ENCODE measurements around the gene COASY.
"Not testable (repeated sequence)": the region's sequence is repeated elsewhere in the genome, so short reads cannot be mapped to it uniquely, and the experiment has no call there.

The COASY gene

GRCh38 chr17:42554250-42555121 is 7.5 kb upstream of the COASY start:
- peak; percentile 48 for DNase-seq

DNA sequence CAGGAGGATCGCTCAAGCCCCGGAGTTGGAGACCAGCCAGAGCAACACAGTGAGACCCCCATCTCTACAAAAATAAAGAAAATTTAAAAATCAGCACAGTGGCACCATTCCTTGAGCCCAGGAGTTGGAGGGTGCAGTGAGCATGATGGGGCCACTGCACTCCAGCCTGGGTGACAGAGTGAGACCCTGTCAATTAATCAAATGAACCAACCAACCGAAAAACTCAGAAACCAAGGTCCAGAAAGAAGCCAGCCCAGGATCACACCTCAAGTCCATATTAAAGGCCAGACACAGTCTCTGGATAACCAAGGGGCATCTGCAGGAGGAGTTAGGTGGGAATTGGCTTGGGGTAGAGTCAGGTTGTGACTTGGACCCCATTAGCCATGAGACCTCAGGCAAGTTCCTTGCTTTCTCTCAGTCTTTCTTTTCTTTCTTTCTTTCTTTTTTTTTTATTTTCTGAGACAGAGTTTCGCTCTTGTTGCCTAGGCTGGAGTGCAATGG is 6.8 kb upstream of the COASY start:
- no peak for DNase-seq

GRCh38 chr17:42555961-42556617 is 5.9 kb upstream of the COASY start:
- not testable (repeated sequence) for DNase-seq

- no peak for DNase-seq
Observed at GRCh38 chr17:42559075-42559474, 2.9 kb upstream of the COASY start.

DNA sequence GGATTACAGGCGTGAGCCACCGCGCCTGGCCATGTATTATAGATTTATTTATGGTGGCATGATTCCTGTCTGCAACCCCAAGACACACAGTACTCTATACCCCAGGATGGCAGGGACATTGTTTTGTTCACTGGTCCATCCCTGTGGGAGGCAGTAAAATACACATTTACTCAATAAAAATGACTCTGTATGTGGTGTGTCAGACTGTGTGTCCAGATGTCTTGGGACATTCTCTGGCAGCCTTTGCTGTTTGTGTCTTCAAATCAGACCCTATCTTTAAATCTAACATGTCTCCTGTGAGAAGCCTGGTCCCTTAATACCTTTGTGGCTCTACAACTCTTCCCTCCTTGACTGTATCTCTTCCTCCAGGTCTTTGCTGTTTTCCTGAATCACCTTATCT is 1.7 kb upstream of the COASY start:
- no peak for DNase-seq

GRCh38 chr17:42562388-42563142 is 617 bp downstream of the COASY start:
- no peak for DNase-seq

DNA sequence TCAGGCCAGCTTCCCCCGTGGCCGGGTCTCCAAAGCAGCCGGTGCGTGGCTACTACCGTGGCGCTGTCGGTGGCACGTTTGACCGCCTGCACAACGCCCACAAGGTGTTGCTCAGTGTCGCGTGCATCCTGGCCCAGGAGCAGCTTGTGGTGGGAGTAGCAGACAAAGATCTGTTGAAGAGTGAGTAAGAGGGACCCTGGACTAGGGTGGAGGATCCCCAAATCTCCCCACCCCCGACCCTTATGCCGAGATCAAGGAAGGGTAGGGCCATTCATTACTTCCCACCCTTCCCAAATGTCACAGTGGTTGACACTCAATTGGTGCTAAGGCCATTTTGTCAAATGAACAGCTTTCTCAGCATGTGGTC is 1.2 kb downstream of the COASY start:
- DNase-seq: no peak

GRCh38 chr17:42563543-42563942 is 1.6 kb downstream of the COASY start:
- no peak for DNase-seq

GRCh38 chr17:42563950-42564349 is 2.0 kb downstream of the COASY start:
- DNase-seq: no peak

- no peak for DNase-seq
Observed at GRCh38 chr17:42564815-42565522, 3.0 kb downstream of the COASY start.

- DNase-seq: no peak
Observed at GRCh38 chr17:42565523-42566214, 3.7 kb downstream of the COASY start.

GRCh38 chr17:42566215-42566882 is 4.4 kb downstream of the COASY start:
- no peak for DNase-seq

DNA sequence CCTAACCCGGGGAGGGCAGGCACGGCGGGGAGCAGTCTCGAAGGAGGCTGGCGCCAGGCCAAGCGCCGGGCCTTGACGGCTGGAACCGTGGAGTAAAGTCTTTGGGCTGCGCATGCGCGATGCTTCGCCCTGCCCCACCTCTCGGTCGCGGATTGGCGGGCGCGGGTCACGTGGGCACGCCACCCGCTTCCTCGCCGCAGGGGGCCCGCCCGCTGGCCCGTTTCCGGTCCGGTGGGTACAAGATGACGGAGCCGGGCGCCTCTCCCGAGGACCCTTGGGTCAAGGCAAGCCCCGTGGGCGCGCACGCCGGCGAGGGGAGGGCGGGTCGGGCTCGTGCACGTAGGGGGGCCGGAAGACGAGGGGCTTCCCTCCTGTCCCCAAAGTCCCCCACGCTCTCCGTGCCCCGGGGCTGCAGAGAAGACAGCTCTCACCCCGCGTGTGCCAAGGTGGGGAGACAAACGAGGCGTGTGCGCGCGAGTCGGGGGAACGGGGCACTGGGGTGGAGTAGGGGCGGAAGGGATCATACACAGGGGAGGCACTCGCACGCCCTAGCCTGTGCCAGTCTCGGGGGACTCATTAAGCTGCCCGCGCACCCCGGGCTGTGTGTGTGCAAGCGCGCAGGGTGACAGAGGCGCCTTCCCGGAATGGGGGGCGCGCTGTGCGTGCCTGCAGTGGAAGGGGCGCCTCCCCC is 5.1 kb downstream of the COASY start, which contains the start of gene MLX:
Gene MLX, plus strand, starts transcription at position 218 of the 691 bp plus-strand sequence. Its CDS starts 25 bp downstream, at position 243.
- DNase-seq: peak; percentile 78

DNA sequence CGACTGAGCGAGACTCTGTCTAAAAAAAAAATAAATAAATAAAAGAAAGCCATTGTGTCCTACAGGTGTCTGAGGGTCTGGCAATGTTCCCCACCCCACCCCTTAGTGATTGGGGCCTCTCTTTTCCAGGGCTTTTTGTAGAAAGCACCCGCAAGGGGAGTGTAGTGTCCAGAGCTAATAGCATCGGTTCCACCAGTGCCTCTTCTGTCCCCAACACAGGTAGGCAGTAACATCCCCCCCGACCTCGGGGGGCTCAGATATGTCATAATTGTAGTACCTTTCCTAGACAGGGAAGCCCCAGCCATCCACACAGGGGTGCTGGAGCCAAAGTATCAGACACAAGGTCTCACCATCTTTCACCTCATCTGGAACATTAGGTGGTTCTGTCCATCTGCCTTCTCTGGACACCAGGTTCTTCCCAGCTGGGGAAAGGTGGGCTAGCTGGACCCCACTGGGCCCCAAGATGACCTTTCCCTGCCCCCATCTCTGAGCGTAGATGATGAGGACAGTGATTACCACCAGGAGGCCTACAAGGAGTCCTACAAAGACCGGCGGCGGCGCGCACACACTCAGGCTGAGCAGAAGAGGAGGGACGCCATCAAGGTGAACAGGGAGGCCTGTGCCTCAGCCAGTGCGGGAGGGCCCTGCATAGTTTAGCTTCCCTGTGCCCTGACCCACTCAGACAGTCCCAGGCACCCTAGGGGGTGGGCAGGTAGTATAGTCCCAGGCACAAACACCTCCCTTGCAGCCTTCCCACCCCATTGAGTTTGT is 6.6 kb downstream of the COASY start:
- DNase-seq: no peak

GRCh38 chr17:42571435-42572225 is 9.7 kb downstream of the COASY start:
- no peak for DNase-seq

GRCh38 chr17:42573095-42573494 is 11.1 kb downstream of the COASY start:
- no peak for DNase-seq

DNA sequence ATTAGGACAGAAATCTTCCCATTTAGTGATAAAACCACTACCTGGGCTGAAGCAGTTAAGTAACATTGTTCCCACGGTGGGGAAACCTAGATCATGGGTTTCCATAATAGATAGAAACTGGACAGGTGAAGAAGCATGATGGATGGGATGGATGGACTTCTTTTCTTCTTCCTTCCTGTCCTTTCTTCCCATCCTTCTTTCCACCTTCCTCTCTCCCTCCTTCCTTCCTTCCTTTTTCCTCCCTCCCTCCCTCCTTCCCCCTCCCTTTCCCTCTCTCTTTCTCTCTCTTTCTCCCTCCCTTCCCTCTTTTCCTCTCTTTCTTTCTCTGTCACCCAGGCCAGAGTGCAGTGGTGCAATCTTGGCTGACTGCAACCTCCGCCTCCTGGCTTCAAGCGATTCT is 12.5 kb downstream of the COASY start:
- DNase-seq: no peak

- DNase-seq: no peak
Observed at GRCh38 chr17:42577140-42577531, 15.2 kb downstream of the COASY start.
